Hepatocyte (in vitro differentiated cells): ENCODE measurements around the gene XIRP2. TPM values are rescaled to one million over a fixed set of nuclear protein-coding genes. Genes with fewer than 3 reads are reported as not detected.

Experiments
- DNase-seq: peaks from one replicate; pipeline ENCODE4 v3.0.0-alpha.2; 2016; ENCODE audit warnings: low spot score
- H2AFZ ChIP-seq: fragments of 200-600 bp; sonication (generic); 2 replicates; pipeline ENCODE4 v1.6.0; 2016; ENCODE audit warnings: antibody characterized with exemption, mild to moderate bottlenecking
- H3K27ac ChIP-seq: fragments of 200-600 bp; sonication (generic); 2 replicates; pipeline ENCODE4 v1.5.1; 2016; ENCODE audit warnings: mild to moderate bottlenecking
- H3K27me3 ChIP-seq: fragments of 200-600 bp; sonication (generic); 2 replicates; pipeline ENCODE4 v1.6.1; 2016
- H3K36me3 ChIP-seq: fragments of 200-600 bp; sonication (generic); replicated peaks from 2 replicates; pipeline ENCODE4 v1.5.1; 2016; ENCODE audit warnings: low read depth; ENCODE audit not compliant: insufficient read depth
- H3K4me1 ChIP-seq: fragments of 200-600 bp; sonication (generic); 2 replicates; pipeline ENCODE4 v1.5.1; 2016; ENCODE audit warnings: mild to moderate bottlenecking, moderate library complexity; ENCODE audit not compliant: insufficient read depth
- H3K4me2 ChIP-seq: fragments of 200-600 bp; sonication (generic); 2 replicates; pipeline ENCODE4 v1.6.0; 2016
- H3K4me3 ChIP-seq: fragments of 200-600 bp; sonication (generic); 2 replicates; pipeline ENCODE4 v1.5.1; 2016; ENCODE audit warnings: mild to moderate bottlenecking
- H3K79me2 ChIP-seq: fragments of 200-600 bp; sonication (generic); 2 replicates; pipeline ENCODE4 v1.6.0; 2017; ENCODE audit warnings: mild to moderate bottlenecking
- H3K9me2 ChIP-seq: fragments of 200-600 bp; sonication (generic); replicated peaks from 2 replicates; pipeline ENCODE4 v1.6.0; 2017; ENCODE audit warnings: mild to moderate bottlenecking; ENCODE audit not compliant: insufficient read depth
- H3K9me3 ChIP-seq: fragments of 200-600 bp; sonication (generic); 2 replicates; pipeline ENCODE4 v1.5.1; 2016; ENCODE audit warnings: low read depth, mild to moderate bottlenecking
- H4K20me1 ChIP-seq: fragments of 200-600 bp; sonication (generic); 2 replicates; pipeline ENCODE4 v1.6.0; 2016; ENCODE audit warnings: mild to moderate bottlenecking; ENCODE audit not compliant: insufficient read depth, poor library complexity, severe bottlenecking
- EZH2 ChIP-seq: fragments of 200-600 bp; sonication (generic); IDR thresholded peaks from 2 replicates; pipeline ENCODE4 v1.6.1; 2016; ENCODE audit warnings: antibody characterized with exemption, mild to moderate bottlenecking, borderline replicate concordance
- EZH2phosphoT487 ChIP-seq: fragments of 200-600 bp; sonication (generic); IDR thresholded peaks from one replicate; pipeline ENCODE4 v1.6.1; 2018; ENCODE audit warnings: antibody characterized with exemption, mild to moderate bottlenecking, low read depth, moderate library complexity; ENCODE audit not compliant: unreplicated experiment, severe bottlenecking
- WGBS: methylation state at CpG from one replicate; pipeline ENCODE4 v1.1.6; 2016; ENCODE audit warnings: low lambda C conversion rate; ENCODE audit errors: missing lambda C conversion rate; 5-methylcytosine and 5-hydroxymethylcytosine counted together
- polyA plus RNA-seq: library from polyadenylated mRNA; unstranded; fragments of >200 nt; fragmentation: Nextera tagmentation; extraction: Ambion mirVana; gene quantifications from 2 replicates; pipeline ENCODE4 v1.2.1, GENCODE V29; 2016
- total RNA-seq: library from RNA; depleted of rRNA; stranded (reverse); fragments of >200 nt; gene quantifications from 2 replicates; pipeline ENCODE4 v1.2.3, GENCODE V29; 2014
- TF ChIP-seq, protein P1 (sequence below): fragments of 200-600 bp; sonication (generic); IDR thresholded peaks from 2 replicates; pipeline ENCODE4 v1.5.1; 2016; ENCODE audit warnings: antibody characterized with exemption, mild to moderate bottlenecking; ENCODE audit not compliant: poor library complexity

Gene XIRP2
- total and polyA plus RNA-seq, 2 experiments from 2014 or later = not detected

DNA sequence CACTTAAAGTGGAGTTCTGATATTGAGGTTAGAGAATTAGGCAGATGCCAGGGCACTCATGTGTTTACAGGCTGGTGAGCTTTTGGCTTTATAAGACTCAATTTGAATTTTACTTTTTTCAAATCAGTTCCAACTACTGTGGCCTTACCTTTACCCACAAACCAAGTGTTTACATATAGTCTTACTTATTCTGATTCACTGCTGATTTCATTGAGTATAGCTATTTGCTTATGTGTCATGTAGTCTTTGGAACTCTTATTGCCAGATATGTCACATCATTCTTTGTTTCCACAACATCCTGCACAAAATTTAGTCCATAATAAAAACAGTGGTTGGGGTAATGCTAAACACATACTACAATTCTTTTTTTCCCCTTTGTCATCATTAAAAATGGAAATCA is 96.5 kb downstream of the XIRP2 start:
- H4K20me1 ChIP-seq = no peaks in the 10 kb centered on the region
- no peak overlapping the region for H3K4me2 ChIP-seq
- no peaks in the 10 kb centered on the region for H3K9me2 ChIP-seq
- H3K27me3 ChIP-seq = no peaks in the 10 kb centered on the region
- no peak overlapping the region for H3K27ac ChIP-seq
- no peak for TF ChIP-seq EZH2phosphoT487
- TF ChIP-seq, protein P1, sequence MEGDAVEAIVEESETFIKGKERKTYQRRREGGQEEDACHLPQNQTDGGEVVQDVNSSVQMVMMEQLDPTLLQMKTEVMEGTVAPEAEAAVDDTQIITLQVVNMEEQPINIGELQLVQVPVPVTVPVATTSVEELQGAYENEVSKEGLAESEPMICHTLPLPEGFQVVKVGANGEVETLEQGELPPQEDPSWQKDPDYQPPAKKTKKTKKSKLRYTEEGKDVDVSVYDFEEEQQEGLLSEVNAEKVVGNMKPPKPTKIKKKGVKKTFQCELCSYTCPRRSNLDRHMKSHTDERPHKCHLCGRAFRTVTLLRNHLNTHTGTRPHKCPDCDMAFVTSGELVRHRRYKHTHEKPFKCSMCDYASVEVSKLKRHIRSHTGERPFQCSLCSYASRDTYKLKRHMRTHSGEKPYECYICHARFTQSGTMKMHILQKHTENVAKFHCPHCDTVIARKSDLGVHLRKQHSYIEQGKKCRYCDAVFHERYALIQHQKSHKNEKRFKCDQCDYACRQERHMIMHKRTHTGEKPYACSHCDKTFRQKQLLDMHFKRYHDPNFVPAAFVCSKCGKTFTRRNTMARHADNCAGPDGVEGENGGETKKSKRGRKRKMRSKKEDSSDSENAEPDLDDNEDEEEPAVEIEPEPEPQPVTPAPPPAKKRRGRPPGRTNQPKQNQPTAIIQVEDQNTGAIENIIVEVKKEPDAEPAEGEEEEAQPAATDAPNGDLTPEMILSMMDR = no peak
- TF ChIP-seq EZH2 = no peak
- no peaks in the 10 kb centered on the region for H3K4me1 ChIP-seq
- H3K79me2 ChIP-seq = no peaks in the 10 kb centered on the region
- no peaks in the 10 kb centered on the region for H3K36me3 ChIP-seq
- no peaks in the 10 kb centered on the region for H3K9me3 ChIP-seq
- H3K4me3 ChIP-seq = no peak overlapping the region
- no peak for DNase-seq
- no peak overlapping the region for H2AFZ ChIP-seq

DNA sequence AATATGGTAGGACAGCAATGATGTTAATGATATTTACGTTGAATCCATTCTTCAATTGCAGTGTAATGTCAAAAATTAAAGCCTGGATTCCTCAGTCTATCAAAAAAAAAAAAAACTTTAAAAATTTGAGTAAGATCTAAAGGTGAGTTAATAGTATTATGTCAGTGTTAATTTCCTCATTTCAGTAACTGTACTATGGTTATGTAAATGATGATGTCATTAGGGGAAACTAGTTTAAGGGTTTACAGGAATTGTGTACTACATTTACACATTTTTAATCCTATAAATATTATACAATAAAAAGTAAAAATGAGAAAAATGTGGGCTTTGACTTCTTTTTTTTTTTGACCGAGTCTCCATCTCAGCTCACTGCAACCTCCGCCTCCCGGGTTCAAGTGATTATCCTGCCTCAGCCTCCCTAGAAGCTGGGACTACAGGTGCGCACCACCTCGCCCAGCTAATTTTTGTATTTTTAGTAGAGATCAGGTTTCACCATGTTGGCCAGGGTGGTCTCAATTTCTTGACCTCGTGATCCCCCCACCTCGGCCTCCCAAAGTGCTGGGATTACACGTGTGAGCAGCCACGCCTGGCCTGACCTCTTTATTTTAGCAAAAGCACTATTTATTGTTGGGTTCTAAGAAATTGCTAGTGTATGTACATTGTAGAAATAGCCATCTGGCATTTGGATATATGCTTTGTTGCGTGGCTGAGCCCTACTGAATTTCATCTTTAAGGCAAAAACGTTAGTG is 106.5 kb downstream of the XIRP2 start:
- 95% methylated on average over 12 of the region's 12 CpGs for WGBS
- no peak for DNase-seq
- H3K79me2 ChIP-seq = no peaks in the 10 kb centered on the region
- H3K36me3 ChIP-seq = no peaks in the 10 kb centered on the region
- no peaks in the 10 kb centered on the region for H4K20me1 ChIP-seq
- H3K4me1 ChIP-seq = no peaks in the 10 kb centered on the region
- H3K27ac ChIP-seq = no peak overlapping the region
- H3K9me3 ChIP-seq = no peaks in the 10 kb centered on the region
- H3K4me3 ChIP-seq = no peak overlapping the region
- TF ChIP-seq, protein P1 = no peak
- TF ChIP-seq EZH2phosphoT487 = no peak
- TF ChIP-seq EZH2 = no peak
- no peak overlapping the region for H2AFZ ChIP-seq
- H3K4me2 ChIP-seq = no peak overlapping the region
- no peaks in the 10 kb centered on the region for H3K27me3 ChIP-seq
- no peaks in the 10 kb centered on the region for H3K9me2 ChIP-seq

DNA sequence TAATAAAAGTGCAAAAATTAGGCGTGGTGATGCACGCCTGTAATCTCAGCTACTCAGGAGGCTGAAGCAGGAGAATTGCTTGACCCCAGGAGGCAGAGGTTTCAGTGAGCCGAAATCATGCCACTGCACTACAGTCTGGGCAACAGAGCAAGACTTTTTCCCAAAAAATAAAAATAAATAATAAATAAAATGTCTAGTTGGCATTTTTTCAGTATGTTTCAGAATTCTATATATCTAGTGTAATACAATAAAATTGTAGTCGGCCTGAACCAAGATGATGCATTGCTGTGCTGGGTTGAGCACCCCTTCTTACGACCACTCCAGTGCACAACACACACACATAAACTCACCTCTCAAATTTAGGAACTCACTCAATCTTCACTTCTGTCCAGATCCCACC is 108.2 kb downstream of the XIRP2 start:
- Histone ChIP-seq H3K9me2 (no peaks in the 10 kb centered on the region), H4K20me1 (no peaks in the 10 kb centered on the region), H2AFZ (no peak overlapping the region), H3K27ac (no peak overlapping the region), H3K36me3 (no peaks in the 10 kb centered on the region), H3K9me3 (no peaks in the 10 kb centered on the region), H3K79me2 (no peaks in the 10 kb centered on the region), H3K4me1 (no peaks in the 10 kb centered on the region), H3K4me2 (no peak overlapping the region), H3K4me3 (no peak overlapping the region), H3K27me3 (no peaks in the 10 kb centered on the region)
- DNase-seq = no peak
- WGBS = 90% methylated on average over 5 of the region's 5 CpGs
- TF ChIP-seq EZH2phosphoT487 (no peak), EZH2 (no peak)
- TF ChIP-seq, protein P1 = no peak
